Colonic mucosa (tissue), 4 donors: ENCODE results near the gene TMEM135. TPM values are rescaled to one million over a fixed set of nuclear protein-coding genes. Genes with fewer than 3 reads are reported as not detected.
"Not testable (repeated sequence)": the region's sequence is repeated elsewhere in the genome, so short reads cannot be mapped to it uniquely, and the experiment has no call there.

Source experiments
- DNase-seq: peaks from one replicate; pipeline ENCODE4 v3.0.0-alpha.2; 2020
- H3K27ac ChIP-seq: fragments of 200-600 bp; one replicate; pipeline ENCODE4 v1.8.0; 2021
- H3K27me3 ChIP-seq: fragments of 200-600 bp; one replicate; pipeline ENCODE4 v1.8.0; 2021
- H3K36me3 ChIP-seq: fragments of 200-600 bp; one replicate; pipeline ENCODE4 v1.8.0; 2021
- H3K4me1 ChIP-seq: fragments of 200-600 bp; one replicate; pipeline ENCODE4 v1.8.0; 2021; ENCODE audit warnings: mild to moderate bottlenecking
- H3K4me3 ChIP-seq: fragments of 200-600 bp; one replicate; pipeline ENCODE4 v1.8.0; 2021
- H3K9ac ChIP-seq, 2 donors: one replicate each; pipeline ENCODE4 v1.7.0; 2013; ENCODE audit warnings: control low read depth in 2 of 2, low read depth in 2 of 2, low read length in 2 of 2
- H3K9me3 ChIP-seq: fragments of 200-600 bp; one replicate; pipeline ENCODE4 v1.8.0; 2021
- CTCF ChIP-seq: fragments of 200-600 bp; IDR thresholded peaks from one replicate; pipeline ENCODE4 v1.8.0; 2022; ENCODE audit warnings: antibody characterized with exemption, mild to moderate bottlenecking
- intact Hi-C: fragments of 100-400 bp; cut with DNase I; formaldehyde crosslinking; loops from one replicate; pipeline ENCODE4 v1.14.1; 2022
- total RNA-seq, 2 donors: library from RNA; stranded (reverse); fragmentation: NEBNext Ultra II Directional in 1 of 2; extraction: Animal tissue kit (Norgen Biotek cat#: 25700) in 1 of 2; gene quantifications; one replicate each; pipeline ENCODE4 v1.2.1, GENCODE V29; 2021
- donor health status: healthy.
- donor health status: DM: no; HTN: no; CAD: no.
- donor health status: DM: no; HTN: no; CAD: no.

Gene TMEM135
- total RNA-seq, 2 donors from 2014 or later = 28.8 to 41.4 TPM

- Histone ChIP-seq H3K4me3 (no peak overlapping the region), H3K9ac (no peak overlapping the region), H3K4me1 (no peaks in the 10 kb centered on the region), H3K27ac (no peak overlapping the region), H3K9me3 (no peaks in the 10 kb centered on the region), H3K36me3 (no peaks in the 10 kb centered on the region), H3K27me3 (no peaks in the 10 kb centered on the region)
- TF ChIP-seq CTCF = no peak
- intact Hi-C loops = no loop called here
- no peak for DNase-seq
Observed at GRCh38 chr11:86993031-86993430, 44.7 kb upstream of the TMEM135 start.

GRCh38 chr11:86996953-86997570 is 40.7 kb upstream of the TMEM135 start:
- Histone ChIP-seq H3K4me1 (no peaks in the 10 kb centered on the region), H3K27ac (no peak overlapping the region), H3K9me3 (no peaks in the 10 kb centered on the region), H3K9ac (no peak overlapping the region), H3K36me3 (no peaks in the 10 kb centered on the region), H3K27me3 (no peaks in the 10 kb centered on the region), H3K4me3 (no peak overlapping the region)
- no peak for DNase-seq
- intact Hi-C loops = no loop called here
- TF ChIP-seq CTCF = no peak

- Histone ChIP-seq H3K27me3 (no peaks in the 10 kb centered on the region), H3K9ac (no peak overlapping the region), H3K9me3 (no peaks in the 10 kb centered on the region), H3K27ac (no peak overlapping the region), H3K36me3 (no peaks in the 10 kb centered on the region), H3K4me1 (no peaks in the 10 kb centered on the region), H3K4me3 (no peak overlapping the region)
- no peak for DNase-seq
- intact Hi-C loops = no loop called here
- no peak for TF ChIP-seq CTCF
Observed at GRCh38 chr11:86999388-86999787, 38.3 kb upstream of the TMEM135 start.

- H3K4me1 ChIP-seq = no peaks in the 10 kb centered on the region
- no peaks in the 10 kb centered on the region for H3K27me3 ChIP-seq
- no peak for DNase-seq
- intact Hi-C loops = no loop called here
- H3K4me3 ChIP-seq = no peak overlapping the region
- TF ChIP-seq CTCF = no peak
- H3K27ac ChIP-seq = no peak overlapping the region
- no peaks in the 10 kb centered on the region for H3K9me3 ChIP-seq
- no peaks in the 10 kb centered on the region for H3K36me3 ChIP-seq
- H3K9ac ChIP-seq = no peak overlapping the region
Observed at GRCh38 chr11:86999859-87000753, 37.6 kb upstream of the TMEM135 start.

- Histone ChIP-seq H3K9ac (no peak overlapping the region), H3K4me3 (no peak overlapping the region), H3K4me1 (no peaks in the 10 kb centered on the region), H3K9me3 (no peaks in the 10 kb centered on the region), H3K27ac (no peak overlapping the region), H3K27me3 (no peaks in the 10 kb centered on the region), H3K36me3 (no peaks in the 10 kb centered on the region)
- intact Hi-C loops = no loop called here
- no peak for DNase-seq
- no peak for TF ChIP-seq CTCF
Observed at GRCh38 chr11:87002918-87003317, 34.8 kb upstream of the TMEM135 start.

GRCh38 chr11:87004281-87004680 is 33.5 kb upstream of the TMEM135 start:
- H3K9me3 ChIP-seq, H3K27me3 ChIP-seq, H3K9ac ChIP-seq, H3K27ac ChIP-seq, intact Hi-C loops, H3K4me3 ChIP-seq, H3K4me1 ChIP-seq, DNase-seq, H3K36me3 ChIP-seq: not testable (repeated sequence)
